HL-60/S4 treated with phorbol 12-myristate 13-acetate at 8.2 ng/mL for 4 days and 3 days (cell line): ENCODE data around the gene CDK5R1.

ENCODE experiments used
- in situ Hi-C: fragments of 300-500 bp; cut with MboI; formaldehyde crosslinking; loops from 2 replicates; pipeline ENCODE4 v1.15.0; 2022; ENCODE audit warnings: low sequenced_read_pairs

Gene CDK5R1

DNA sequence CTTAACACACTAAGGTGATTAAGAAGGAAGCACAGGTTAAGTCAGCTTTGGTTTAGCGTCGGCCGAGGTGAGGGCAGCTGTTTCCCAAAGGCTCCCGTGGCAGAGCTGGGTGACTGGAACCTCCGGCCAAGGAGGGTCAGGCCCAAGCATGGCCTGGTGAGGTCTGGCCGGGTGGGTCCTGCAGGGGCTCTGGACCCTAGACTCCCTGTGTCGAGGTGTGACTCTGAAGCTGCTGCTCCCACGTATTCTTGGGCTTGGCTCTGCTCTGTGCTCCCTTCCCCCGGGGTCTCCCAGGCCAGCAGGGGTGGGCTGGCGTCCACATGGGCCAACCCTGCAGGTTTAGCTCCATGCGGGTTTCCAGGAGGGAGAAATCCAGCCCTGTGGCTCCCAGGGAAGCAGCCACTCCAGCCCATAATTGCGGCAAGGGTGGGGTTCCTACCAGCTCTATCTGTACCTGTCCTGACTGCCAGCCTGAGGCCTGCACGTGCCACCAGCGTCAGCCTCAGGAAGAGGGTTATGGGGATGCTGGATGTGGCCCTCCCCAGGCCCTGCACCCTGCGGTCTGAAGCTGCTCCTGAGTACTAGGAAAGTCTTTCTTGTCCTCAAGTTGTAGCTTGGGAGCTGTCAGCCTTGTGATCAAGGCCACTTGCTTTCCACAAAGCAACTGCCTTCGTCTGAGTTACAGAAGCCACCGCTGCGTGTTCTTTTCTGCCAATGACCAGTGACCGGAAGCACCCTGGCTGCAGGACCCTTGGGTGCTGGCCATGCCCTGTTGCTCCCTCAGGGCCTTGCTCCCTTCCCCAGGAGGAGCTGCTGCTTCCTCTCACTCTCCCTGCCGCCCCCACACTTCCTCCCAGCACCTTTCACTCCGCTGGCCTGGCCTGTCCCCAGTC lies 4.8 kb downstream of the CDK5R1 start:
- in situ Hi-C loops, result no loop called here

- in situ Hi-C loops, result no loop called here
Observed at GRCh38 chr17:32492264-32492589, 5.4 kb downstream of the CDK5R1 start.

DNA sequence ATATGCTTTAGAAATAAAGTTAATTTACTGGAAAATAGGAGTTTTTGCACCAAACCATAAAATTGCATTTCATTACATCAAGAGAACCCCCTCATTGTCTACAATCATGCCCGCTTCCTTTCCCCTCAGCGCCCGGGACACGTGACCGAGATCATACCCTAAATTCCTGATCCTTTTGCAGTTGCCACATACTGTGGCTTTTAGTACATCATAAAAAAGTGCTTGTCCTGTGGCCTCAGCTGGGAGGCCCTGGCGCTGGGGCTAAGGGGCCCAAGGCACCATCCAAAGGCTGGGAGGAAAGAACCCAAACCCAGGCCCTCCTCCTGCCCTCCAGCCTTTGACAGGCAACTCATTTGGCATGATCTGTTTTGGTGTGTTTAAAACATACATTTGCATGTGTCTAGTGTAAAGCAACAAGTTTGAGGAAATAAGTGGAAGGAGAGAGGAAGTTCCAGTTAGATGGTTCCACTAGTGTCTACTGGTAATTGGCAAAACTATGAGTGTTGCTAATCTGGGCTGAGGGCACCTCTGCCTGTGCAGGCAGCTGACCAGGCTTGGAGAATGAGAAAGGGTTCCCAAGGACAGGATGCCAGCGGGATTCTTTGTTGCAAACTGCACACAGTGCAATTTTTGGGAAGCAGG lies 6.0 kb downstream of the CDK5R1 start:
- in situ Hi-C loops, result no loop called here

DNA sequence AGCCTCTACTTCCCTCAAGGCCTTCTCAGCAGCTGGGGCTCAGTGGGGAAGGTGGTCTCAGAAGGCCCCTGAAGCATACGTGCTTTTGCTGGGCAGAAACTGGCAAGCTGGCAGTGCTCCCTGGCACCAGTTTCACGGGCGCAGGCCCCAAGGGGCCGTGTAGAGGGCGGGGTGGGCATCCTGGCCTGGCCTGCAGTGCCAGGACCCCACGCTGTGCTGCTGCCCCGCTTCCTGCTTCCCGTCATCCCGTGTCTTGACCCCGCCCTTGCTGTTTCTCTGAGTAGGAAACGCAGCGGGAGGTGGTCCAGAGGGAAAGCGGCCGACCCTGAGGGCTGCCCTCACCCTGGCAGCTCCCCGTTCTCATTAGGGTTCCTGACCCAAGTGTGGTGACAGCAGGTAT lies 6.8 kb downstream of the CDK5R1 start:
- in situ Hi-C loops, result no loop called here

DNA sequence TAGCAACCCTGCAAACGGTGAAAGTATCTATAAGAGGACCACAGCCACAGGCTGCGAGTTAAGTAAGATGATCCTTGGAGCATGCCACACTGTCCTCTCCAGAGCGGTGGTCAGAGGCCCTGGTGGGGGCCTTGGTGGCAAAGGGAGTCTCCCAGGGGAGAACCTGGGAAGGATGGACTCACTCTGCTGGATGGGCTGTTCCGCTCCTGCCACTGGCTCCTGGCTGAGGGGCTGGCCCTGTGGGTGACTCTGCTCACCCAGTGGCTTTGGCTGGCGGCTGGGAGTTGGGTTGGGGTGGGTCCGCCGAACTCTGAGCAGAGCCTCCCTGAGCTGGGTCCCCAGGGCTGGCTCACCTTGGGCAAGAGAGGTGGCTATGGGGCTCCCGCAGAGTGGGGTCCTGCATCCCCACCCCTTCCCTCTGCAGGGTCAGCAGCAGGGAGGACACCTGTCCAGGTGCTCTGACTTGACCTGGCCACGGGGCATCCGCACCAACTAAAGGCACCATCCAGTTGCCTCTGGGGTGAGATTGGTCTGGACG lies 7.3 kb downstream of the CDK5R1 start:
- in situ Hi-C loops, result no loop called here

DNA sequence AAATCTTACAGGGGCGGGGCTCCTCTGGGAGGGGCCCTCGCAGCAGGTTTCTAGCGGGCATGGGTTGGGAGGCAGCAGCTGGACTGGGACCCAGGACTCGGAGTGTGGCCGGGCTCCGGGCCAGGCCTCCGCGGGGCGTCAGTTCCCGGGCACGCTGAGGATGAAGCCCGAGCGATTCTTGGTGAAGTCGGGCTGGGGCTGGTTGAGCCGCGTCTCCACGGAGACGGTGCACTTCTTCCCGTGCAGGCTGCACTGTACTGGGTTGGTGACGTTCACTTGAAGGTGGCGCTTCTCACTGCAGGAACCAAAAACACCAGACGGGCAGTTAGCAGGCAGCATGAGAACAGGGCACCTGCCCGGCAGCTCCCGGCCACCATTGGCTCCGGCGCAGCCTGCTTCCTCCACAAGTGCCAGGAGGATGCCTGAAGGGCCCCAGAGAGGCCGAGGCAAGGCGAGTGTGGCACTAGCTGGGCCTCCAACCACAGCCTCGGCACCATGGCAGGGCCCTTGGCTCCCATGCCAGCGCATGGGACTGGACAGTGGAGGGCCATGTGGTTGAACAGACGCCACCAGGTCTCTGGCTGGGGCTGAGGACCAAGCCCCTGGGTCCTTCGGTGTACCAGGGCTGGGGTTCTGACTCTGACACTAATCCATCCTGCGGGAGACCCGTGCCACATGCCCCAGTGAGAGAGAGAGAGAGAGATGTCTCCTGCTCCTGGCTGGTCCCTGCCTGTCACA lies 8.0 kb downstream of the CDK5R1 start:
- in situ Hi-C loops, result no loop called here

- in situ Hi-C loops, result no loop called here
Observed at GRCh38 chr17:32495359-32496231, 8.8 kb downstream of the CDK5R1 start.

GRCh38 chr17:32496395-32497073 lies 9.7 kb downstream of the CDK5R1 start:
- in situ Hi-C loops, result no loop called here

DNA sequence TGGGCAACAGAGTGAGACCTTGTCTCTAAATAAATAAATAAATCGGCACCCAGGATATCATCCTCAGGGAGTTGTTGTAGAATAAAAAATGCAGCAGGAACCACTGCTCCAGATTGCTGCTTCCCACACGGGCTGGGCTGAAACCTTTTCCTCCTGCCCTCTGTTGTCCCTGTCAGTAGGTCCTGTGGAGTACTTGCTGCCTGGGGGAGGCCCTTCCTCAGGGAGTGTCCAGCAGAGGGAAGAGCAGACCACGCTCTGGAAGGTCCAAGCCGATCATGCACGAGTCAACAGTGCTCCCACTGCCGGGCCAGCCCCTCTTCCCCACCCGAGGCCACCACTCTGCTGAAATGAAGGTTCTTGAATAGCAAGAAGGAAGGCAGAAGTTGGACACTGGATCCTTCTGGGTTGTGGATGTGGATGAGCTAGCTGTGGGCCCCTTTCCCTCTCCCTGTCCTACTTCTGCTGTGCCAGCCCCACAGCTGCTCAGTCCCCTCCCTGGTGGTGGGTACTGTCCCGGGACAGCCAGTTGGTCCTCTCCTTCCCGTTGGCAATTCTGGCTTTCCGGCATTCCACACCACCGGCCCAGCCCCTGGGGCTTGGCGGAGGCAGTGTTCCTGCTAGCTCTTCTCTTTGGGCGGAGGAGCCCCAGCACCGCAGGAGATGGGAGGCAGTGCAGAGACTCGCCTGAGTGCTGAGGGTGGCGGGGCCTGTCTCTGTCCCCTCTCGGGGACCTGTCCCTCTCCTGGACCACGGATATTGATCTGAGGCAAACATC lies 10.8 kb downstream of the CDK5R1 start:
- in situ Hi-C loops, result no loop called here

DNA sequence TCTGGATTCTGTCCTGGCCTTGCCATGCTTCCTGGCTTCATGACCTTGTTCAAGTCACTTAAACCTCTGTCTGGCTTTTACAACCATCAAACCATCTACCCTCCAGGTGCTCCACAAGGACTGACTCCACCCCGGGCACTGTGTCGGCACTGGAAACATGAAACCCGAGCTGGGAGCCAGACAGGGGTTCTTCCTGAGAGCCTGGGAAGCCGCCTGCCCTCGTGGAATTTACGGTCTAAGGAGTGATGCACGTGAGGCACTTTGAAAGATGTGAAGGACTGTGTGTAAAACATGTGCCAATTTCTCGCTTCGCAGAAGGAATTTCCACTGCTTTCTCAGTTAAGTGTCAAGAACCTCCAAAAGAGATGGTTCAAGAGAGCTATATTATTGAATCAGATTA lies 11.6 kb downstream of the CDK5R1 start:
- in situ Hi-C loops, result no loop called here

DNA sequence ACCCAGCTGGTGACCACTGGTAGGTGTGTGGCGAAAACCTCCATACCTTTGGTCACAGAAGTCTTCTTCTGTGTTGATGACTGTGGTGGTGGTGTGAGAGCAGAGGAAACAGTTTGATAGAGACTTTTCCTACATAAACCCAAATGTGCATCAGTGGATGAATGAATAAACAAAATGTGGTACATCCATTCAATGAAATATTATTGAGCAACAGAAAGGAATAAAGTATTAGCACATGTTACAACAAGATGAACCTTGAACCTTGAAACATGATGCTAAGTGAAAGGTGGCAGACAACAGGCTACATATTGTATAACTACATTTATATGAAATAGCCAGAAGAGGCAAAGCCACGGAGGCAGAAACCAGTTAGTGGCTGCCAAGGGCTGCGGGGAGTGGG lies 15.2 kb downstream of the CDK5R1 start:
- in situ Hi-C loops, result no loop called here

GRCh38 chr17:32502710-32503109 lies 15.9 kb downstream of the CDK5R1 start:
- in situ Hi-C loops, result no loop called here

GRCh38 chr17:32503251-32504165 lies 16.7 kb downstream of the CDK5R1 start:
- in situ Hi-C loops, result no loop called here

GRCh38 chr17:32504166-32504990 lies 17.6 kb downstream of the CDK5R1 start:
- in situ Hi-C loops, result no loop called here

DNA sequence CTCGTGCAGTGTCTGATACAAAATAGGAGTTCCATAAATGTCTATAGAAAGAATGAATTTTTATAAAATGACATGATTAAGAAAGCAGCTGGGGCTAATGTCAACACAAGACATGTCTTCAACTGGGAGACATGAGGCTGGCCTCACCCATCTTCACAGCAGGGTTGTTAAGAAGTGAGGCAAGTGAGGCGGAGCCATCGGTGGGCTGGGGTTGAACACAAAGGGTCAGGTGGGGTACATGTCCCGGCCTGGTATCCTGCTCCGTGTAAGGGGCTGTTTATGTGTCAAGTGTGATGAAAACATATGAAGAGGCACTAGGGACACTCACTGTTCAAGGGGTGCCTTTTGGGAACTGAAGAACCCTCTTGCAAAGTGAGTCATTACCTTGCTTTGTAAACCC lies 22.1 kb downstream of the CDK5R1 start:
- in situ Hi-C loops, result no loop called here

DNA sequence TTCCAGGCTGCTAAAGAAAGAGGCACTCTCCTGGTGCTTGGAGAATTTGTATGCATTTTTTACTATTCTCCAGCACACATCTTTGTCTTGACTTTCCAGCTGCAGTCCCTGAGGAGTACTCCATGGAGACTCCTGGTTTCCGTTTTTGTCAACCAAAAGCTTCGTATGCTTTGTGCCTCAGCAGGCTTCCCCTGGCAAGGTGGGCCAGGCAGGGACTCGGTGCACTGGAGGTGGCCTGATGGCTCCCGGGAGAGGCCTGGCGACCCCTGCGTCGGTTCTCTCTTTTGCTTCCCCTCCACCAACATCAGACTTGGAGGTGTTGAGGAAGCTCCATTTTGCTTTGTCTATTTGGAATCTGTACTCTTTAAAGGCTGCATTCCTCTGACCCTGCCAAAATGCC lies 23.7 kb downstream of the CDK5R1 start:
- in situ Hi-C loops, result no loop called here

DNA sequence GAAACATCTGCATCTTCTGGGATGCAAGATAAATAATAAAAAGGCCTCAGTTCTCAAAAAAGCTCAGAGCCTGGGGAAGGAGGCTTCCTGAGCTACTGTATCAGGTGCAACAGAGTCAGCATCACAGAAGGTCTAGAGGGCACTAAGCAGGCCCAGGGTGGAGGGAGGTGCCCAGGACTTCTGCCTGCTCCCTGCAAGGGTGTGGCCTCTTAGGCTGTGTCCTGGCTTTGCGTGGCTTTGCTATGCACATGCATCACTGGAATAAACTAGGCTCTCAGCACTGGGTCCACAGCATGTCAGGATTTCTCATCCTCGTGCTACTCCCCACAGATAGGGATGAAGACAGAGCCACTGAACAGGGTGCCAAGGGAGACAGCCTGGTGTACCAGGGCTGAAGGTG lies 25.5 kb downstream of the CDK5R1 start:
- in situ Hi-C loops, result no loop called here
